Tibial artery (tissue), 4 donors: ENCODE data around the gene RNF149.
"Not testable (repeated sequence)": the region's sequence is repeated elsewhere in the genome, so short reads cannot be mapped to it uniquely, and the experiment has no call there.

Experiments
- DNase-seq, 2 donors: peaks; one replicate each; pipeline ENCODE4 v3.0.0-alpha.2; 2019
- H3K27ac ChIP-seq, 2 donors: fragments of 200-600 bp; sonication (generic) in 1 of 2; 1 replicate in 1 of 2; 2 replicates in 1 of 2; pipeline ENCODE4 v1.5.1; 2018 to 2019; ENCODE audit warnings: mild to moderate bottlenecking in 1 of 2
- H3K27me3 ChIP-seq, 2 donors: fragments of 200-600 bp; sonication (generic) in 1 of 2; one replicate each; pipeline versions ENCODE4 v1.5.1 to v1.6.0; 2016 to 2019
- H3K36me3 ChIP-seq, 3 donors: fragments of 200-600 bp; sonication (generic) in 2 of 3; one replicate each; pipeline ENCODE4 v1.5.1; 2016 to 2019; ENCODE audit warnings: mild to moderate bottlenecking in 2 of 3
- H3K4me1 ChIP-seq, 4 donors: fragments of 200-600 bp; sonication (generic) in 2 of 4; 1 replicate in 3 of 4; 2 replicates in 1 of 4; pipeline ENCODE4 v1.5.1; 2016 to 2019
- H3K4me3 ChIP-seq, 2 donors: fragments of 200-600 bp; sonication (generic) in 1 of 2; 1 replicate in 1 of 2; 2 replicates in 1 of 2; pipeline ENCODE4 v1.5.1; 2018 to 2019; ENCODE audit warnings: mild to moderate bottlenecking in 2 of 2
- H3K9me3 ChIP-seq, 3 donors: fragments of 200-600 bp; sonication (generic) in 1 of 3; one replicate each; pipeline ENCODE4 v1.5.1; 2016 to 2019
- intact Hi-C: fragments of 100-400 bp; cut with DNase I; formaldehyde crosslinking; loops from one replicate; pipeline ENCODE4 v1.15.0; 2023; ENCODE audit warnings: low total_unique reads
- TF ChIP-seq, protein P1 (sequence below), 2 experiments: fragments of 200-600 bp in 1 of 2; fragments of 450-650 bp in 1 of 2; IDR thresholded peaks; one replicate each; pipeline ENCODE4 v1.5.1; 2017 to 2019; ENCODE audit warnings: antibody characterized with exemption in 2 of 2, mild to moderate bottlenecking in 1 of 2, moderate library complexity in 1 of 2

RNF149 gene

DNA sequence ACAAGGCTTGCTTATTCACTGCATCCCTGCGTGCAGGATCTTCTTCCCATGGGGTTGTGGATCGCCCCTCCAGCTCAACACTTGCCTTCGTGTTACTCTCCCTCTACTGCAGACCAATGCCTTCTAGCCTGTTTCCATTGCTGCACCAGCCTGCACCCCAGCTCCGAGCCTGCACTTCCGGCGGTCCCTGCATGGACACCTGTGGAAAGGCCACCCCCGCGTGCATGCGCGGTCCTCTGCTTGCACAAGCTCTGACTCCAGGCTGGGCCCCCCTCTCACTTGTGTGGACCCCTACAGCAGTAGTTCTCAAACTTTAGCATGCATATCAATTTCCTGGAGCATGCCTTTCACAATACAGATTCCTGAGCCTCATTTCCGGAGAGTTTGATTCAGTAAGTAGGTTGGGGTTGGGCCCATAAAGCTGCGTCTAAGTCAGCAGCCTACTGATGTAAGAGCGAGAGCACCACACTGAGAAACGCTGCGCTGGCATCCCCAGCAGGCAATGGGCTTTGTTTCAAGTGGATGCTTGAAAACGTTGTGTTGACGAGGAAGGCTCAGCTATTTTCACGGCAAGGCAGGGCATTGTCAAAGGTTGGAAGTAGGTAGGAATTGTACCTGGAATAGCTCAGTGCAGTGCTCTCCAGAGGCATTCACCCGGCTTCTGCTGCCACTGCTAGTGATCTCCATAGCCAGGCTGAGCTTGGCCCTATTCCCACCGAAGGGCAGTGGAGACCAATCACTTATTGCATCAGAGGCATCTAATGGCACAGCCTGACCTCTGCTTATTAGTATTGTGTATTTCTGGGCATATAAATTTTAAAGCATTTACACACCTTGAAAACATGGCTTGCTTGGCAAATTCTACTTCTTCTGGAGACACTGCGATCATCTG is 46.2 kb upstream of the RNF149 start:
- Histone ChIP-seq H3K9me3 (no peaks in the 10 kb centered on the region), H3K36me3 (no peaks in the 10 kb centered on the region), H3K4me3 (no peak overlapping the region), H3K27me3 (peaks cover 0 to 2% of the 10 kb centered on the region in 2 donors), H3K27ac (no peak overlapping the region), H3K4me1 (no peaks in the 10 kb centered on the region)
- intact Hi-C loops: no loop called here
- no peak for DNase-seq
- TF ChIP-seq, protein P1, sequence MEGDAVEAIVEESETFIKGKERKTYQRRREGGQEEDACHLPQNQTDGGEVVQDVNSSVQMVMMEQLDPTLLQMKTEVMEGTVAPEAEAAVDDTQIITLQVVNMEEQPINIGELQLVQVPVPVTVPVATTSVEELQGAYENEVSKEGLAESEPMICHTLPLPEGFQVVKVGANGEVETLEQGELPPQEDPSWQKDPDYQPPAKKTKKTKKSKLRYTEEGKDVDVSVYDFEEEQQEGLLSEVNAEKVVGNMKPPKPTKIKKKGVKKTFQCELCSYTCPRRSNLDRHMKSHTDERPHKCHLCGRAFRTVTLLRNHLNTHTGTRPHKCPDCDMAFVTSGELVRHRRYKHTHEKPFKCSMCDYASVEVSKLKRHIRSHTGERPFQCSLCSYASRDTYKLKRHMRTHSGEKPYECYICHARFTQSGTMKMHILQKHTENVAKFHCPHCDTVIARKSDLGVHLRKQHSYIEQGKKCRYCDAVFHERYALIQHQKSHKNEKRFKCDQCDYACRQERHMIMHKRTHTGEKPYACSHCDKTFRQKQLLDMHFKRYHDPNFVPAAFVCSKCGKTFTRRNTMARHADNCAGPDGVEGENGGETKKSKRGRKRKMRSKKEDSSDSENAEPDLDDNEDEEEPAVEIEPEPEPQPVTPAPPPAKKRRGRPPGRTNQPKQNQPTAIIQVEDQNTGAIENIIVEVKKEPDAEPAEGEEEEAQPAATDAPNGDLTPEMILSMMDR (IDR thresholded peaks at IDR 0.05): no peak

DNA sequence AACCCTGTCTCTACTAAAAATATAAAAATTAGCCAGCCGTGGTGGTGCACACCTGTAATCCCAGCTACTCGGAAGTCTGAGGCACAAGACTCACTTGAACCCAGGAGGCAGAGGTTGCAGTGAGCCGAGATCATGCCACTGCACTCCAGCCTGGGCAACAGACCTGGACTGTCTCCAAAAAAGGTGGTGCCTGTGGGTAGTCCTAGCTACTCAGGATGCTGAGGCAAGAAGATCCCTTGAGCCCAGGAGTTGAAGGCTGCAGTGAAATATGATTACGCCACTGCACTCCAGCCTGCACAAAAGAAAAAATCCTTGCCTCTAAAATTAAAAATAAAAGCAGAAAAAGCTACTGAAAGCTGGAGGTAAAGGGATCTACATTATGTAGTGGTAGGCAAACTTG is 44.1 kb upstream of the RNF149 start:
- H3K4me3 ChIP-seq, H3K9me3 ChIP-seq, H3K4me1 ChIP-seq, DNase-seq, H3K27me3 ChIP-seq, H3K36me3 ChIP-seq, intact Hi-C loops, H3K27ac ChIP-seq: not testable (repeated sequence)

GRCh38 chr2:101351207-101351606 is 42.7 kb upstream of the RNF149 start:
- H3K36me3 ChIP-seq: no peaks in the 10 kb centered on the region
- H3K4me3 ChIP-seq: no peak overlapping the region
- H3K4me1 ChIP-seq: no peaks in the 10 kb centered on the region
- H3K27me3 ChIP-seq: peaks cover 0 to 2% of the 10 kb centered on the region in 2 donors
- H3K9me3 ChIP-seq: no peaks in the 10 kb centered on the region
- H3K27ac ChIP-seq: no peak overlapping the region
- DNase-seq: no peak
- intact Hi-C loops: no loop called here
- TF ChIP-seq, protein P1 (IDR thresholded peaks at IDR 0.05): no peak

GRCh38 chr2:101349893-101350662 is 41.6 kb upstream of the RNF149 start:
- H3K27me3 ChIP-seq: peaks cover 0 to 2% of the 10 kb centered on the region in 2 donors
- DNase-seq: no peak
- H3K4me3 ChIP-seq: no peak overlapping the region
- TF ChIP-seq, protein P1 (IDR thresholded peaks at IDR 0.05): no peak
- intact Hi-C loops: no loop called here
- H3K9me3 ChIP-seq: no peaks in the 10 kb centered on the region
- H3K4me1 ChIP-seq: no peaks in the 10 kb centered on the region
- H3K36me3 ChIP-seq: no peaks in the 10 kb centered on the region
- H3K27ac ChIP-seq: no peak overlapping the region

GRCh38 chr2:101348883-101349282 is 40.4 kb upstream of the RNF149 start:
- TF ChIP-seq, protein P1 (IDR thresholded peaks at IDR 0.05): no peak
- intact Hi-C loops: no loop called here
- no peaks in the 10 kb centered on the region for H3K9me3 ChIP-seq

GRCh38 chr2:101346909-101347308 is 38.4 kb upstream of the RNF149 start:
- TF ChIP-seq, protein P1 (IDR thresholded peaks at IDR 0.05): no peak
- Histone ChIP-seq H3K4me3 (no peak overlapping the region), H3K27me3 (peaks cover 0 to 2% of the 10 kb centered on the region in 2 donors), H3K9me3 (no peaks in the 10 kb centered on the region), H3K4me1 (no peaks in the 10 kb centered on the region), H3K27ac (no peak overlapping the region), H3K36me3 (no peaks in the 10 kb centered on the region)
- DNase-seq: no peak
- intact Hi-C loops: no loop called here

More at GRCh38 chr2:101348883-101349282, 40.4 kb upstream of the RNF149 start:
- Histone ChIP-seq H3K27ac (no peak overlapping the region), H3K27me3 (peaks cover 0 to 2% of the 10 kb centered on the region in 2 donors), H3K4me1 (no peaks in the 10 kb centered on the region), H3K4me3 (no peak overlapping the region), H3K36me3 (no peaks in the 10 kb centered on the region)
- DNase-seq: no peak
